B cell (primary cell): ENCODE data around the gene UPK1B. TPM values are rescaled to one million over a fixed set of nuclear protein-coding genes. Genes with fewer than 3 reads are reported as not detected.

Experiments used
- ATAC-seq: fragments of 200-7000 bp; cut with Tn5 transposase; one replicate; pipeline ENCODE4 v1.10.0; 2021; ENCODE audit warnings: low read depth, mild to moderate bottlenecking, moderate number of reproducible peaks, moderate library complexity
- CTCF ChIA-PET: fragments of 350-600 bp; sonication (Branson Sonifier 250); formaldehyde crosslinking; loops from one replicate; lab custom pipeline; 2021; ENCODE audit warnings: antibody characterized with exemption, inconsistent platforms; lab: Charles Lee
- POLR2A ChIA-PET: fragments of 350-600 bp; sonication (Branson Sonifier 250); formaldehyde crosslinking; loops from one replicate; lab custom pipeline; 2021; ENCODE audit warnings: antibody characterized with exemption; lab: Charles Lee
- DNase-seq: peaks from one replicate; pipeline ENCODE4 v3.0.0; 2013
- H2AFZ ChIP-seq: 2 replicates; pipeline ENCODE4 v1.6.1; 2012; ENCODE audit warnings: mild to moderate bottlenecking, low read depth, low read length; ENCODE audit not compliant: insufficient read depth, poor library complexity, severe bottlenecking
- H3K27ac ChIP-seq, 2 donors: 1 replicate in 1 of 2; 2 replicates in 1 of 2; pipeline ENCODE4 v1.5.1; 2012 to 2013; ENCODE audit warnings: low read length in 2 of 2, mild to moderate bottlenecking in 2 of 2, moderate library complexity in 1 of 2
- H3K27me3 ChIP-seq, 4 experiments: fragments of 200-600 bp in 1 of 4; sonication (generic) in 1 of 4; replicated peaks in 1 of 4; 1 replicate in 2 of 4; 2 replicates in 2 of 4; pipeline versions ENCODE4 v1.6.1 to v1.7.0; 2013 to 2016; ENCODE audit warnings: low read length in 3 of 4, mild to moderate bottlenecking in 2 of 4, mixed read lengths in 1 of 4, moderate library complexity in 1 of 4; ENCODE audit not compliant: insufficient read depth in 4 of 4, control insufficient read depth in 3 of 4; ENCODE audit errors: control extremely low read depth in 1 of 4
- H3K36me3 ChIP-seq, 2 experiments: replicated peaks in 1 of 2; 1 replicate in 1 of 2; 2 replicates in 1 of 2; pipeline versions ENCODE4 v1.6.1 to v1.7.1; 2013; ENCODE audit warnings: low read length in 1 of 2; ENCODE audit not compliant: insufficient read depth in 2 of 2, control insufficient read depth in 1 of 2; ENCODE audit errors: control extremely low read depth in 1 of 2, extremely low read depth in 1 of 2
- H3K4me1 ChIP-seq, 2 donors: fragments of 200-600 bp in 1 of 2; sonication (generic) in 1 of 2; 1 replicate in 1 of 2; 2 replicates in 1 of 2; pipeline versions ENCODE4 v1.5.1 to v1.6.1; 2013 to 2017; ENCODE audit warnings: low read length in 2 of 2; ENCODE audit not compliant: control insufficient read depth in 2 of 2, insufficient read depth in 2 of 2
- H3K4me2 ChIP-seq: replicated peaks from 2 replicates; pipeline ENCODE3; 2012; ENCODE audit warnings: mild to moderate bottlenecking, low read depth, low read length; ENCODE audit not compliant: poor library complexity, severe bottlenecking
- H3K4me3 ChIP-seq, 5 experiments: fragments of 200-600 bp in 1 of 5; sonication (generic) in 1 of 5; 1 replicate in 3 of 5; 2 replicates in 2 of 5; pipeline versions ENCODE4 v1.5.1 to v1.7.0; 2011 to 2016; ENCODE audit warnings: low read length in 4 of 5, mild to moderate bottlenecking in 4 of 5, low read depth in 2 of 5, control low read depth in 1 of 5, moderate library complexity in 1 of 5; ENCODE audit not compliant: insufficient read depth in 1 of 5; ENCODE audit errors: control extremely low read depth in 1 of 5, extremely low read depth in 1 of 5
- H3K79me2 ChIP-seq: fragments of 200-600 bp; sonication (generic); one replicate; pipeline ENCODE4 v1.6.0; 2016; ENCODE audit warnings: low read length; ENCODE audit not compliant: control insufficient read depth, insufficient read depth
- H3K9ac ChIP-seq: fragments of 200-600 bp; sonication (generic); 2 replicates; pipeline ENCODE4 v1.6.1; 2017; ENCODE audit warnings: mild to moderate bottlenecking, low read length, moderate library complexity
- H3K9me3 ChIP-seq, 3 donors: one replicate each; pipeline versions ENCODE4 v1.6.1 to v1.7.1; 2013; ENCODE audit warnings: low read length in 2 of 3; ENCODE audit not compliant: control insufficient read depth in 2 of 3, insufficient read depth in 1 of 3; ENCODE audit errors: control extremely low read depth in 1 of 3
- H4K20me1 ChIP-seq: 2 replicates; pipeline ENCODE4 v1.6.0; 2012; ENCODE audit warnings: mild to moderate bottlenecking, low read length; ENCODE audit not compliant: insufficient read depth, control insufficient read depth, poor library complexity, severe bottlenecking
- H3K27ac Mint-ChIP-seq: one replicate; pipeline ENCODE4 v1.8.0; 2021; ENCODE audit warnings: mixed read lengths
- H3K27me3 Mint-ChIP-seq: one replicate; pipeline ENCODE4 v1.8.0; 2021; ENCODE audit warnings: mixed read lengths
- H3K4me1 Mint-ChIP-seq: one replicate; pipeline ENCODE4 v1.8.0; 2021; ENCODE audit warnings: mixed read lengths
- H3K4me3 Mint-ChIP-seq: one replicate; pipeline ENCODE4 v1.8.0; 2021; ENCODE audit warnings: mixed read lengths
- H3K9me3 Mint-ChIP-seq: one replicate; pipeline ENCODE4 v1.8.0; 2022; ENCODE audit warnings: mixed read lengths; ENCODE audit not compliant: insufficient read depth
- CTCF ChIP-seq: fragments of 200-600 bp; IDR thresholded peaks from one replicate; pipeline ENCODE4 v1.8.0; 2022; ENCODE audit warnings: antibody characterized with exemption, mild to moderate bottlenecking
- EZH2 ChIP-seq: IDR thresholded peaks from 2 replicates; pipeline ENCODE4 v1.6.1; 2012; ENCODE audit warnings: borderline replicate concordance, low read depth, mild to moderate bottlenecking, moderate library complexity, low read length; ENCODE audit not compliant: insufficient read depth, poor library complexity, severe bottlenecking
- WGBS: methylation state at CpG from one replicate; pipeline ENCODE4 v1.1.5; 2013; ENCODE audit warnings: missing lambda C conversion rate; ENCODE audit not compliant: insufficient coverage; 5-methylcytosine and 5-hydroxymethylcytosine counted together
- intact Hi-C: fragments of 100-400 bp; cut with micrococcal nuclease; formaldehyde crosslinking; loops from one replicate; pipeline ENCODE4 v1.10.0; 2022
- polyA plus RNA-seq: library from polyadenylated mRNA; depleted of rRNA; stranded (reverse); fragments of >200 nt; gene quantifications from 2 replicates; pipeline ENCODE4 v1.2.3, GENCODE V29; 2012
- total RNA-seq, 2 donors: library from RNA; stranded (reverse); fragments of 120-200 nt in 1 of 2; gene quantifications; 1 replicate in 1 of 2; 2 replicates in 1 of 2; pipeline versions ENCODE4 v1.2.3 to v1.2.4, GENCODE V29; 2013 to 2022

UPK1B gene
- total and polyA plus RNA-seq, 2 donors (not counting 1 experiment from before 2014, with no cell fraction given), result not detected

- WGBS, result 94% methylated on average over 2 of the region's 4 CpGs
- H3K4me3 Mint-ChIP-seq, result no peak overlapping the region
- no peak overlapping the region for H2AFZ ChIP-seq
Observed at GRCh38 chr3:119176778-119177177, 3.4 kb downstream of the UPK1B start.

GRCh38 chr3:119177321-119177720, 3.9 kb downstream of the UPK1B start:
- H4K20me1 ChIP-seq, result no peaks in the 10 kb centered on the region
- no peaks in the 10 kb centered on the region for H3K9me3 Mint-ChIP-seq
- H3K9ac ChIP-seq, result no peak overlapping the region
- ChIA-PET POLR2A (no interaction called here), CTCF (no interaction called here)
- no peaks in the 10 kb centered on the region for H3K9me3 ChIP-seq
- H3K79me2 ChIP-seq, result no peaks in the 10 kb centered on the region
- H3K27me3 Mint-ChIP-seq, result peaks cover 39% of the 10 kb centered on the region
- DNase-seq (no peak), ATAC-seq (no peak)
- no peaks in the 10 kb centered on the region for H3K4me1 Mint-ChIP-seq
- H3K4me2 ChIP-seq, result no peak overlapping the region
- 94% methylated on average over 2 of the region's 4 CpGs for WGBS
- no peak overlapping the region for H3K27ac ChIP-seq
- no peaks in the 10 kb centered on the region for H3K27me3 ChIP-seq
- no peaks in the 10 kb centered on the region for H3K36me3 ChIP-seq
- intact Hi-C loops, result no loop called here
- H3K4me3 Mint-ChIP-seq, result no peak overlapping the region
- no peak overlapping the region for H3K4me3 ChIP-seq
- no peak overlapping the region for H2AFZ ChIP-seq
- H3K4me1 ChIP-seq, result no peaks in the 10 kb centered on the region
- H3K27ac Mint-ChIP-seq, result no peak overlapping the region
- TF ChIP-seq EZH2 (no peak), CTCF (no peak)

More at GRCh38 chr3:119176778-119177177, 3.4 kb downstream of the UPK1B start:
- ATAC-seq (no peak), DNase-seq (no peak)
- no peak for TF ChIP-seq EZH2
- no peak for TF ChIP-seq CTCF
- Histone ChIP-seq H3K9ac (no peak overlapping the region), H3K27ac (no peak overlapping the region), H3K4me2 (no peak overlapping the region), H3K4me3 (no peak overlapping the region), H3K36me3 (no peaks in the 10 kb centered on the region), H4K20me1 (no peaks in the 10 kb centered on the region), H3K9me3 (no peaks in the 10 kb centered on the region), H3K4me1 (no peaks in the 10 kb centered on the region), H3K27me3 (no peaks in the 10 kb centered on the region), H3K79me2 (no peaks in the 10 kb centered on the region)
- Mint-ChIP-seq H3K9me3 (no peaks in the 10 kb centered on the region), H3K27me3 (peaks cover 39% of the 10 kb centered on the region), H3K4me1 (no peaks in the 10 kb centered on the region), H3K27ac (no peak overlapping the region)
- POLR2A ChIA-PET, result no interaction called here
- intact Hi-C loops, result no loop called here
- CTCF ChIA-PET, result no interaction called here
